ENCODE results near the gene NDUFAF2. TPM values are rescaled to one million over a fixed set of nuclear protein-coding genes. Genes with fewer than 3 reads are reported as not detected.

NDUFAF2 gene
- total RNA-seq, 2 donors from 2014 or later = 16.6 to 17.9 TPM

DNA sequence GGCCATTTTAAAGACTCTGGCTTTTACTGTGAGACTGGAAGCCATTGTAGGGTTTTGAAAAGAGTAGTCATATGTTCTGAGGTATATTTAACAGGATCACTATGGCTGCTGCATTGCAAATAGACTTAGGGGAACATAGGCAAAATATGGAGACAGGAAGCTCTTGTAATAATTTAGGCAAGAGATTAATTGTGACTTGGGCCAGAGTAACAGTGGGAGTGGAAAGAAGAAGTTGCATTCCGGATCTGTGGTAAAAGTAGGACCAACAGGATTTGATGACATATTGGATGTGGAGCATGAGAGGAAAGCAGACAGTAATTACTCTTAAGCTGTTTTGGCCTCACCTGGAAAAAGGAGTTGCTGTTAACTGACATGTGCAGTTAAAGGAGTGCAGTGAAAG lies 131.6 kb downstream of the NDUFAF2 start:
- intact Hi-C loops (cut with DNase I) = no loop called here
- DNase-seq (ENCODE audit: low spot score) = no peak
- Histone ChIP-seq H3K27ac (no peak overlapping the region), H3K4me3 (no peak overlapping the region), H3K27me3 (replicated peaks; ENCODE audit: insufficient read depth) (no peaks in the 10 kb centered on the region), H3K36me3 (no peaks in the 10 kb centered on the region), H3K4me1 (replicated peaks) (no peaks in the 10 kb centered on the region), H3K9me3 (no peaks in the 10 kb centered on the region)
- 68% methylated on average over 1 of the region's 1 CpG for WGBS
- no peak for TF ChIP-seq POLR2A (IDR thresholded peaks at IDR 0.05)
- TF ChIP-seq POLR2AphosphoS5 (IDR thresholded peaks at IDR 0.05) = no peak
- TF ChIP-seq, protein P1, sequence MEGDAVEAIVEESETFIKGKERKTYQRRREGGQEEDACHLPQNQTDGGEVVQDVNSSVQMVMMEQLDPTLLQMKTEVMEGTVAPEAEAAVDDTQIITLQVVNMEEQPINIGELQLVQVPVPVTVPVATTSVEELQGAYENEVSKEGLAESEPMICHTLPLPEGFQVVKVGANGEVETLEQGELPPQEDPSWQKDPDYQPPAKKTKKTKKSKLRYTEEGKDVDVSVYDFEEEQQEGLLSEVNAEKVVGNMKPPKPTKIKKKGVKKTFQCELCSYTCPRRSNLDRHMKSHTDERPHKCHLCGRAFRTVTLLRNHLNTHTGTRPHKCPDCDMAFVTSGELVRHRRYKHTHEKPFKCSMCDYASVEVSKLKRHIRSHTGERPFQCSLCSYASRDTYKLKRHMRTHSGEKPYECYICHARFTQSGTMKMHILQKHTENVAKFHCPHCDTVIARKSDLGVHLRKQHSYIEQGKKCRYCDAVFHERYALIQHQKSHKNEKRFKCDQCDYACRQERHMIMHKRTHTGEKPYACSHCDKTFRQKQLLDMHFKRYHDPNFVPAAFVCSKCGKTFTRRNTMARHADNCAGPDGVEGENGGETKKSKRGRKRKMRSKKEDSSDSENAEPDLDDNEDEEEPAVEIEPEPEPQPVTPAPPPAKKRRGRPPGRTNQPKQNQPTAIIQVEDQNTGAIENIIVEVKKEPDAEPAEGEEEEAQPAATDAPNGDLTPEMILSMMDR (IDR thresholded peaks at IDR 0.05) = no peak

DNA sequence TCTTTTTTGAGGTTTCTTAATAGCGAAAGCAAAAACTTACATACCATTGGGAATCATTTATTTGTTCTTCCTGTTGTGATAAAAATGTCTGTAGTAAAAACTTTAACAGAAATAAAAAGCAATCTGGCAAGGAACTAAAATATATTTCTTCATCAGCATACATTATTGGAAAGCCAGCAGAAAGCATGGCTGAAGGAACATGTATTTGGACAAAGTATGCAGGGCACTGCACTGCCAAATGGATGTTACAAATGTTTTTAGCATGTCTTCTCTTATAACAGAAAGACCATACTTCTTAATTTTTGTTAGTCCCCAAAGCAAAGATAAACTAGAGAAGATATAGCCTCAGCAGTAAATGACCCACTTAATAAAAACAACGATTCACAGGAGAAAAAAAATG lies 136.7 kb downstream of the NDUFAF2 start:
- Histone ChIP-seq H3K4me3 (no peak overlapping the region), H3K4me1 (replicated peaks) (no peaks in the 10 kb centered on the region), H3K36me3 (no peaks in the 10 kb centered on the region), H3K27ac (no peak overlapping the region), H3K27me3 (replicated peaks; ENCODE audit: insufficient read depth) (no peaks in the 10 kb centered on the region), H3K9me3 (no peaks in the 10 kb centered on the region)
- TF ChIP-seq POLR2A (IDR thresholded peaks at IDR 0.05) (no peak), POLR2AphosphoS5 (IDR thresholded peaks at IDR 0.05) (no peak)
- TF ChIP-seq, protein P1 (IDR thresholded peaks at IDR 0.05) = no peak
- 65% methylated on average over 2 of the region's 2 CpGs for WGBS
- no peak for DNase-seq (ENCODE audit: low spot score)
- intact Hi-C loops (cut with DNase I) = no loop called here

DNA sequence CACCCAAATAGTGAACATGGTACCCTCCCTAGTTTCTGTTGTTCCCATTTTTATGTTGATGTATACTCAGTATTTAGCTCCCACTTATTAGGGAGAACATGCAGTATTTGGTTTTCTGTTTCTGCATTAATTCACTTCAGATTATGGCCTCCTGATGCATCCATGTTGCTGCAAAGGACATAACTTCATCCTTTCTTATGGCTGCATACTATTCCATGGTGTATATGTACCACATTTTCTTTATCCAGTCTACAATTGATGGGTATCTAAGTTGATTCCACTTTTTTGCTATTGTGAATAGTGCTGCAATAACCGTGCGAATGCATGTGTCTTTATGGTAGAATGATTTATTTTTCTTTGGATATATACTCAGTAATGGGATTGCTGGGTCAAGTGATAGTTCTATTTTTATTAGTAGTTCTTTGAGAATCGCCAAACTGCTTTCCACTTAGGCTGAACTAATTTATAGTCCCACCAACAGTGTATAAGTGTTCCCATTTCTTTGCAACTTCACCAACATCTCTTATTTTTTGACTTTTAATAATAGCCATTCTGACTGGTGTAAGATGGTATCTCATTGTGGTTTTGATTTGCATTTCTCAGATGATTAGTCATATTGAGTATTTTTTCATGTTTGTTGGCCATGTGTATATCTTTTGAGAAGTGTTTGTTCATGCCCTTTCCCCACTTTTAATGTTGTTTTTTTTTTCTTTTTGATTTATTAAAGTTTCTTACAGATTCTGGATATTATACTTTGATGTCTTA lies 137.7 kb downstream of the NDUFAF2 start:
- Histone ChIP-seq H3K4me3 (no peak overlapping the region), H3K27ac (no peak overlapping the region), H3K4me1 (replicated peaks) (no peaks in the 10 kb centered on the region), H3K9me3 (no peaks in the 10 kb centered on the region), H3K27me3 (replicated peaks; ENCODE audit: insufficient read depth) (no peaks in the 10 kb centered on the region), H3K36me3 (no peaks in the 10 kb centered on the region)
- intact Hi-C loops (cut with DNase I) = no loop called here
- DNase-seq (ENCODE audit: low spot score) = no peak
- TF ChIP-seq, protein P1 (IDR thresholded peaks at IDR 0.05) = no peak
- TF ChIP-seq POLR2AphosphoS5 (IDR thresholded peaks at IDR 0.05) (no peak), POLR2A (IDR thresholded peaks at IDR 0.05) (no peak)
- WGBS = over 99% methylated on average over 3 of the region's 3 CpGs

DNA sequence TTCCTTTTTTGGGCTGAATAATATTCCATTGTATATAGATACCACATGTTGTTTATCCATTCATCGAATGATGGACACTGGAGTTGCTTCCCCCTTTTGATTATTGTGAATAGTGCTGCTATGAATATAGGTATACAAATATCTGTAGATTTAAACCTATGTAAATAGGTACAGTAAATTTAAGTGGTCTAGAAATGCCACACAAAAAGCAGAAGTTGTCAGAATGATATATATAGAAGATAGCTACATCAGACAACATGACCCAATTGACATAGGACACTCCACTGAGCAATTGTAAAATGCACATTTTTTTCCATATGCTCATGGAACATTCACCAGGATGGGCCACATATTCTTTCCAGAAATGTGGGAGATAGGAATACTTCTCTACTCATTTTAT lies 139.7 kb downstream of the NDUFAF2 start:
- Histone ChIP-seq H3K36me3 (no peaks in the 10 kb centered on the region), H3K27me3 (replicated peaks; ENCODE audit: insufficient read depth) (no peaks in the 10 kb centered on the region), H3K4me3 (no peak overlapping the region), H3K27ac (no peak overlapping the region), H3K4me1 (replicated peaks) (no peaks in the 10 kb centered on the region), H3K9me3 (no peaks in the 10 kb centered on the region)
- no peak for DNase-seq (ENCODE audit: low spot score)
- TF ChIP-seq POLR2AphosphoS5 (IDR thresholded peaks at IDR 0.05) (no peak), POLR2A (IDR thresholded peaks at IDR 0.05) (no peak)
- TF ChIP-seq, protein P1 (IDR thresholded peaks at IDR 0.05) = no peak
- WGBS = 100% methylated on average over 1 of the region's 1 CpG
- intact Hi-C loops (cut with DNase I) = no loop called here

DNA sequence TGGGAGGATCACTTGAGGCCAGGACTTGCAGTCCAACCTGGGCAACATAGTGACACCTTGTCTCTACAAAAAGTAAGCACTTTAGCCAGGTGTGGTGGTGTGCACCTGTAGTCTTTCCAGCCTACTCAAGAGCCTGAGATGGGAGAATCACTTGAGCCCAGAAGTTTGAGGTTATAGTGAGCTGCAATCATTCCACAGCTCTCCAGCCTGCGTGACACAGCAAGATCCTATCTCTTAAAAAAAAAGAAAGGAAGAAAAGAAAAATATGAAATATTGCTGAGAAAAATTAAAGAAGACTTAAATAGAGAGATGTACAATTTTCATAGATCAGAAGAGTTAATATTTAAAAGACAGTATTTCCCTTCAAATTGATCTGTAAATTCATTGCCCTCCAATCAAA lies 140.9 kb downstream of the NDUFAF2 start:
- WGBS = 92% methylated on average over 1 of the region's 1 CpG

More for the DNA sequence above, 140.9 kb downstream of the NDUFAF2 start:
- H3K27ac ChIP-seq = no peak overlapping the region
- no peak for TF ChIP-seq POLR2AphosphoS5 (IDR thresholded peaks at IDR 0.05)
- no peak for TF ChIP-seq POLR2A (IDR thresholded peaks at IDR 0.05)
- intact Hi-C loops (cut with DNase I) = no loop called here
- H3K9me3 ChIP-seq = no peaks in the 10 kb centered on the region
- no peaks in the 10 kb centered on the region for H3K27me3 ChIP-seq (replicated peaks; ENCODE audit: insufficient read depth)
- H3K36me3 ChIP-seq = no peaks in the 10 kb centered on the region
- H3K4me3 ChIP-seq = no peak overlapping the region
- no peaks in the 10 kb centered on the region for H3K4me1 ChIP-seq (replicated peaks)
- DNase-seq (ENCODE audit: low spot score) = no peak

All from prostate gland (tissue), 2 donors.